Measurements from ENCODE around the gene LAD1.

LAD1 gene

GRCh38 chr1:201418461-201418860, 19.3 kb upstream of the LAD1 start:
- DNase-seq, result no peak
- no peak for ATAC-seq

- DNase-seq, result no peak
- no peak for ATAC-seq
Observed at GRCh38 chr1:201414051-201414738, 15.1 kb upstream of the LAD1 start.

GRCh38 chr1:201411292-201411691, 12.2 kb upstream of the LAD1 start:
- no peak for ATAC-seq
- DNase-seq, result no peak

GRCh38 chr1:201409440-201409839, 10.3 kb upstream of the LAD1 start:
- ATAC-seq (no peak), DNase-seq (no peak)

GRCh38 chr1:201408834-201409200, 9.7 kb upstream of the LAD1 start:
- ATAC-seq (no peak), DNase-seq (no peak)

GRCh38 chr1:201408176-201408833, 9.2 kb upstream of the LAD1 start:
- ATAC-seq, result peak; percentile 72
- peak; percentile 79 for DNase-seq

GRCh38 chr1:201406831-201407406, 7.8 kb upstream of the LAD1 start:
- DNase-seq, result no peak
- ATAC-seq, result no peak

- ATAC-seq (no peak), DNase-seq (no peak)
Observed at GRCh38 chr1:201405484-201405831, 6.3 kb upstream of the LAD1 start.

GRCh38 chr1:201404722-201405483, 5.8 kb upstream of the LAD1 start:
- no peak for DNase-seq
- no peak for ATAC-seq

GRCh38 chr1:201404055-201404454, 4.9 kb upstream of the LAD1 start:
- ATAC-seq (no peak), DNase-seq (no peak)

- no peak for ATAC-seq
- DNase-seq, result no peak
Observed at GRCh38 chr1:201403359-201403758, 4.2 kb upstream of the LAD1 start.

GRCh38 chr1:201401700-201402099, 2.6 kb upstream of the LAD1 start:
- DNase-seq (no peak), ATAC-seq (no peak)

- no peak for ATAC-seq
- no peak for DNase-seq
Observed at GRCh38 chr1:201400852-201401230, 1.7 kb upstream of the LAD1 start.

GRCh38 chr1:201400212-201400851, 1.2 kb upstream of the LAD1 start:
- DNase-seq (no peak), ATAC-seq (no peak)

GRCh38 chr1:201399352-201400126, 415 bp upstream of the LAD1 start:
- DNase-seq (no peak), ATAC-seq (no peak)

- no peak for DNase-seq
- no peak for ATAC-seq
Observed at GRCh38 chr1:201397675-201398074, 1.4 kb downstream of the LAD1 start.

- ATAC-seq, result no peak
- DNase-seq, result no peak
Observed at GRCh38 chr1:201396861-201397464, 2.2 kb downstream of the LAD1 start.

- DNase-seq (no peak), ATAC-seq (no peak)
Observed at GRCh38 chr1:201395936-201396335, 3.2 kb downstream of the LAD1 start.

GRCh38 chr1:201394591-201394990, 4.5 kb downstream of the LAD1 start:
- DNase-seq (no peak), ATAC-seq (no peak)

- ATAC-seq, result no peak
- DNase-seq, result no peak
Observed at GRCh38 chr1:201393076-201393475, 6.0 kb downstream of the LAD1 start.

All from stimulated activated naive CD8-positive, alpha-beta T cell treated with anti-CD3 and anti-CD28 coated beads, Interleukin-15, Interleukin-2, amounts not matched to agents 100 U/mL and 50 U/mL, for 24 hours (primary cell).